Amygdala (tissue), 56 donors: ENCODE data around the gene GLB1L.

Source experiments
- DNase-seq, 56 donors: peaks; one replicate each; lab custom pipeline; 2025; lab: John Stamatoyannopoulos, UW

The GLB1L gene

GRCh38 chr2:219254590-219255201, 9.5 kb upstream of the GLB1L start:
- DNase-seq, result peak in 1 of 56 donors; percentile 45

- DNase-seq, result peak in 53 of 56 donors; percentile 22 to 88 (median 65)
Measured at GRCh38 chr2:219253753-219254589, 8.7 kb upstream of the GLB1L start, which contains the start of gene TUBA4A. Gene TUBA4A, minus strand, starts transcription at chr2:219253918. Its CDS starts 60 bp downstream, at chr2:219253858.

- DNase-seq, result peak in 14 of 56 donors; percentile 19 to 60 (median 36)
Measured at GRCh38 chr2:219252900-219253752, 7.9 kb upstream of the GLB1L start, which contains the start of gene TUBA4B. Gene TUBA4B, plus strand, starts transcription at chr2:219253243. Its CDS starts 165 bp downstream, at chr2:219253408.

GRCh38 chr2:219252570-219252899, 7.3 kb upstream of the GLB1L start:
- peak in 3 of 56 donors; percentile 9 to 48 (median 45) for DNase-seq

- no peak for DNase-seq
Measured at GRCh38 chr2:219252084-219252483, 6.8 kb upstream of the GLB1L start.

- no peak for DNase-seq
Measured at GRCh38 chr2:219251656-219252055, 6.4 kb upstream of the GLB1L start.

- DNase-seq, result no peak
Measured at GRCh38 chr2:219250049-219250781, 5.0 kb upstream of the GLB1L start.

GRCh38 chr2:219249203-219249980, 4.1 kb upstream of the GLB1L start:
- DNase-seq, result peak in 47 of 56 donors; percentile 7 to 75 (median 47)

- no peak for DNase-seq
Measured at GRCh38 chr2:219248845-219249202, 3.6 kb upstream of the GLB1L start.

GRCh38 chr2:219247678-219248642, 2.7 kb upstream of the GLB1L start:
- no peak for DNase-seq

- DNase-seq, result no peak
Measured at GRCh38 chr2:219246559-219246958, 1.3 kb upstream of the GLB1L start.

- no peak for DNase-seq
Measured at GRCh38 chr2:219245899-219246230, 621 bp upstream of the GLB1L start.

- DNase-seq, result no peak
Measured at GRCh38 chr2:219244789-219245147, 476 bp downstream of the GLB1L start.

GRCh38 chr2:219243291-219243761, 1.9 kb downstream of the GLB1L start:
- DNase-seq, result no peak

GRCh38 chr2:219234331-219234730, 10.9 kb downstream of the GLB1L start:
- DNase-seq, result no peak

- DNase-seq, result peak in 3 of 56 donors; percentile 17 to 52 (median 51)
Measured at GRCh38 chr2:219230059-219230540, 15.1 kb downstream of the GLB1L start.

GRCh38 chr2:219229305-219230058, 15.8 kb downstream of the GLB1L start, which contains the start of the genes ANKZF1 and ATG9A:
Gene ANKZF1, plus strand, starts transcription at chr2:219229806. Its CDS starts 452 bp downstream, at chr2:219230258.
Gene ATG9A, minus strand, starts transcription at chr2:219229636. Its CDS starts 1,612 bp downstream, at chr2:219228024.
- DNase-seq, result peak; percentile 53 to 99 (median 98)
